Subcutaneous abdominal adipose tissue (tissue), 5 donors: ENCODE data around the gene CD300LG.
A peak's percentile ranks its signal among the peaks of the same experiment; 100 is the strongest.

ENCODE experiments used
- H3K27ac ChIP-seq: one replicate; pipeline ENCODE4 v1.7.0; 2013; ENCODE audit warnings: low read depth, mild to moderate bottlenecking, inconsistent platforms, low read length, moderate library complexity
- H3K27me3 ChIP-seq, 5 donors: one replicate each; pipeline ENCODE4 v1.7.0; 2013; ENCODE audit warnings: low read length in 5 of 5, inconsistent platforms in 1 of 5; ENCODE audit not compliant: control insufficient read depth in 5 of 5, insufficient read depth in 4 of 5
- H3K36me3 ChIP-seq, 5 donors: one replicate each; pipeline ENCODE4 v1.7.0; 2013; ENCODE audit warnings: low read length in 5 of 5; ENCODE audit not compliant: control insufficient read depth in 5 of 5, insufficient read depth in 5 of 5
- H3K4me1 ChIP-seq, 5 donors: one replicate each; pipeline ENCODE4 v1.7.0; 2013; ENCODE audit warnings: low read length in 5 of 5, mild to moderate bottlenecking in 3 of 5, moderate library complexity in 1 of 5; ENCODE audit not compliant: control insufficient read depth in 5 of 5, insufficient read depth in 5 of 5
- H3K4me3 ChIP-seq, 5 donors: one replicate each; pipeline ENCODE4 v1.7.0; 2013; ENCODE audit warnings: low read length in 5 of 5, low read depth in 1 of 5
- H3K9ac ChIP-seq, 5 donors: one replicate each; pipeline ENCODE4 v1.7.0; 2013; ENCODE audit warnings: low read length in 5 of 5, mild to moderate bottlenecking in 4 of 5, moderate library complexity in 3 of 5
- H3K9me3 ChIP-seq, 5 donors: one replicate each; pipeline ENCODE4 v1.7.0; 2013; ENCODE audit warnings: low read length in 5 of 5; ENCODE audit not compliant: control insufficient read depth in 5 of 5
- donor health status: healthy.
- donor health status: healthy.
- donor health status: healthy.
- donor health status: healthy.
- donor health status: healthy.

CD300LG gene

DNA sequence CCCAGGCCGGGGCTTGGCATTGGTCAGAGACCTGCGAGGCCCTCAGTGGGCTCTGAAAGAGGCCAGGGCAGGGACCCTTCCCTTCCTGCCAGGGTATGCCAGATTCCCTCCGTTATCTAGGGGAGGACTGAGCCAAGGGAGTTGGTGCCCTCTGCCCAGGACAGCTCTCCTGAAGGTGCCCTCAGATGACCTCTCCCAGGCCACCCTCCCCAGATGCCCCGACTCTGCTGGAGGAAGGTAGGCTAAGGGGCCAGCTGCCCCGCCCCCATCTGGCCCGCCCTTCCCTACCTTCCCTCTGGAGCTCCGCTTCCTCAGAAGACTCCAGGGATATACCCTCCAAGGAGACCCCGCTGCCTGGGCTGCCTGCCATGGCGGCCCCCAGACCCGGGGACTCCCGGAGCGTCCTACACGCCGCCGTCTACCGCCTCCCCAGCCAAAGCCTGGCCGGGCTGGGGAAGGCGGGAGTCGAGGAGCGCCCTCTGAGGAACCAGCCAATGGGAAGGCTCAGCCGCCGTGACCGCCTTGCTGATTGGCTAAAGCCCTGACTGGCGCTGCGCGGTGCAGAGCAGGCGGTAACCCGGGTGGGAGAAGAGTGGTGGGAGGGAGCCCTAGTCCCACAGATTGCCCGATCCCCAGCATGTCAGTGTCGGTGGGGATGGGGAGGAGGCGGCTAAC lies 53.3 kb downstream of the CD300LG start:
- Histone ChIP-seq H3K27me3 (peaks cover 8 to 35% (median 21%) of the 10 kb centered on the region in 5 donors), H3K4me3 (peak overlapping the region; percentile 61 to 68 (median 65)), H3K36me3 (peaks cover 0 to 2% (median 0%) of the 10 kb centered on the region in 5 donors), H3K27ac (no peak overlapping the region), H3K9ac (peak overlapping the region in 3 of 5 donors; percentile 40 to 58 (median 56)), H3K9me3 (no peaks in the 10 kb centered on the region), H3K4me1 (peaks cover 3 to 15% (median 13%) of the 10 kb centered on the region in 5 donors)

DNA sequence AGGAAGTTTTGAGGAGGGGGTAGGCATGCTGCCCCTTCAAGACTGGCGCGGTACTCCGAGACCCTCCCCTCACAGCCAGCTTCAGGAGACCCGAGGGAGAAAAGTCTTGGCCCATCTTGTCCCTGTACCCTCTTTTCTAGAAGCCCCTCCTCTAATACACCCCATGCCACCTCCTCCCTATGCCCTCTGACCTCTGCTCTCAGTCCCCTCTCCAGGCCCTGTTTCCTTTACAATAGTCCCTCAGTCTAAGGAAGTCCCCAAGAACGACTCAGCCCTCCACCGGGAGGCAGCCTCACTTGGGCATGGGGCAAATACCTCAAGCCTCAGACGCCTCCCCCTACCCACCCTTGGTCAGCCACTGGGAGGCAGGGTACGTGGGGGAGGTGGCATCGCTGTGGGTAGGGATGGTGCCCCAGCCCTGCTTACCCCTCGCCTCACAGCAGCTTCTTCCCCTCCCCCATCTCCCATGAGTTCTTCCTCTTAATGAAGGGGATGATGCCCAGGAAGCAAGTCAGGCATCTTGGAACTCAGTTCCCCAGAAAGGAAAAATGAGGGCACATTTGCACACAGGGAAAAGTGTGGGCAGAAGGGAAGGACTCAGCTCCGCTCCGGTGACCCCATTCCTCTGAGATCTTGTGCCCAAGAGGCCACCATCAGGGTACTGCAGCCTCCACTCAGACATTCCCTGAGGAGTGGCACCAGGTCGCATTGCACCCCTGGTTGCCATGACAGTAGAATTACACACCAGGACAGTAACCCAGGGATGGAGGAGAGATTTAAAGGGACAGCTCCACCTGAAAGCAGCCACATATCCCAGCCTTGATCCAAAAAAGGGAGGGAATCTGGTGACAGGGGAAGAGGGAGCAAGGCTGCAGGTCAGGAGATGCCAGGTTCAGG lies 54.1 kb downstream of the CD300LG start:
- Histone ChIP-seq H3K36me3 (peaks cover 0 to under 1% (median 0%) of the 10 kb centered on the region in 5 donors), H3K4me1 (peaks cover 3 to 21% (median 18%) of the 10 kb centered on the region in 5 donors), H3K4me3 (peak overlapping the region; percentile 61 to 68 (median 65)), H3K27me3 (peaks cover 14 to 41% (median 29%) of the 10 kb centered on the region in 5 donors), H3K9ac (peak overlapping the region in 2 of 5 donors; percentile 56 to 58), H3K27ac (no peak overlapping the region), H3K9me3 (no peaks in the 10 kb centered on the region)

DNA sequence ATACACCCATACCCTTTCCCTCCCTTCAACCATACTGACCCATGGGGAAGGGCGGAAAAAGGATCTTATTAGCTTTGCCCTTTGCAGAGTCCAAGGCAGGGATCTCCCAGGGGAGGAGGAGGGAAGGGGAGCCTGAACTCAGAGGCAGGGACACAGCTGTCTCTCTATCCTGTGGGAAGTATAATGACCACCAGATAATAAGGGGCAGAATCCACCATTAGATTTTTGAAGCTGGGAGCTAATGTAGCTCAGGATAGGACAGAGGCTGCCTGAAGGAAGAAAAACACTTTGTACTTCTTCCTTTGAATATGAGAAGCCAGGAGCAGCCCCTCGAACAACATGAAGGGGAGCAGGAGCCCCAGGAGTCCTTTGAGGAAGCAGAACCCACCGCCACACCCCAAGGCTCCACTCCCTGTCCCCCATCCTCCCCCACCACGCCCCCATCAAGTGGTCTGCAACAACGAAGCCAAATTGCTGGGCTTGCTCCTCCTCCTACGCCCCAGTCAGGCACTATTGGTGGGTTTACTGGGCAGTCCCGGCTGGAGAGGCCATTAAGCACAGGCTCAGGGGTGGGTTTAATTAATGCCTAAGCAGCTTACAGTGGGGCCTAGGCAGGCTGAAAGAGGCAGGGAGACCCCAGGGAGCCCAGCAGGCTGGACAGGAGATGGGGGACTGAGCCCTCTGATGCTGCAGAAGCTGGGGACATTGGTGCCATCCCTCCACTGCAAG lies 55.0 kb downstream of the CD300LG start:
- H3K4me3 ChIP-seq: no peak overlapping the region
- no peak overlapping the region for H3K27ac ChIP-seq
- H3K4me1 ChIP-seq: peaks cover 3 to 28% (median 27%) of the 10 kb centered on the region in 5 donors
- no peak overlapping the region for H3K9ac ChIP-seq
- no peaks in the 10 kb centered on the region for H3K9me3 ChIP-seq
- no peaks in the 10 kb centered on the region for H3K36me3 ChIP-seq
- H3K27me3 ChIP-seq: peaks cover 18 to 47% (median 35%) of the 10 kb centered on the region in 5 donors

DNA sequence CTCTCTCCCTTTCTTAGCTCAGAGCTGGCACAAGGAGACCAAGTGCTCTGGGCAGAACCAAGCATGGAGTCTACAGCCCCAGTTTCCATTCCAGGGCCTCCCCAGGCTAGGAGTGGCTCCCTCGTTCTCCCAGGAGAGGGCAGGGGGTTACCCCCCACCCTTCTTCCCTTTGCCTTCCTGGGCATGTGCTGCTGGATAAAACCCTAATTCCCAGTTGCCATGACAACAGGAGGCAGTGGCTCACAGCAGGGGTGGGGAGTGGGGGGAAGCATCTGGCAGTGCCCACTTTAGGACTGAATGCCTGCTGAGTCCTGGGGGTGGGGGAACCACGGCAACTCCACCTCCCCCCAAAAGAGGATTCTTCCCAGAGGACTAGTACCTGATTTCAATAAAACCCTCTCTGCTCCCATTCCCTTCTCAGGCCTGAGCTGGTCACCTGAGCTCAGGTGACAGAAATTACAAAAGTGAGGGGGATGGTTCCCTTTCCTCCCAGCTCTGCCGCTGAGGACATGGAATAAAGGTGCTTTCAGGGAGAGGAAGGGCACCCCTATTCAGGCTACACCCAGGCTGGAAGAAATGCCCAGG lies 58.5 kb downstream of the CD300LG start:
- Histone ChIP-seq H3K27ac (no peak overlapping the region), H3K9me3 (no peaks in the 10 kb centered on the region), H3K36me3 (no peaks in the 10 kb centered on the region), H3K27me3 (peaks cover 18 to 59% (median 50%) of the 10 kb centered on the region in 5 donors), H3K9ac (no peak overlapping the region), H3K4me3 (no peak overlapping the region), H3K4me1 (peaks cover 3 to 35% (median 33%) of the 10 kb centered on the region in 5 donors)

DNA sequence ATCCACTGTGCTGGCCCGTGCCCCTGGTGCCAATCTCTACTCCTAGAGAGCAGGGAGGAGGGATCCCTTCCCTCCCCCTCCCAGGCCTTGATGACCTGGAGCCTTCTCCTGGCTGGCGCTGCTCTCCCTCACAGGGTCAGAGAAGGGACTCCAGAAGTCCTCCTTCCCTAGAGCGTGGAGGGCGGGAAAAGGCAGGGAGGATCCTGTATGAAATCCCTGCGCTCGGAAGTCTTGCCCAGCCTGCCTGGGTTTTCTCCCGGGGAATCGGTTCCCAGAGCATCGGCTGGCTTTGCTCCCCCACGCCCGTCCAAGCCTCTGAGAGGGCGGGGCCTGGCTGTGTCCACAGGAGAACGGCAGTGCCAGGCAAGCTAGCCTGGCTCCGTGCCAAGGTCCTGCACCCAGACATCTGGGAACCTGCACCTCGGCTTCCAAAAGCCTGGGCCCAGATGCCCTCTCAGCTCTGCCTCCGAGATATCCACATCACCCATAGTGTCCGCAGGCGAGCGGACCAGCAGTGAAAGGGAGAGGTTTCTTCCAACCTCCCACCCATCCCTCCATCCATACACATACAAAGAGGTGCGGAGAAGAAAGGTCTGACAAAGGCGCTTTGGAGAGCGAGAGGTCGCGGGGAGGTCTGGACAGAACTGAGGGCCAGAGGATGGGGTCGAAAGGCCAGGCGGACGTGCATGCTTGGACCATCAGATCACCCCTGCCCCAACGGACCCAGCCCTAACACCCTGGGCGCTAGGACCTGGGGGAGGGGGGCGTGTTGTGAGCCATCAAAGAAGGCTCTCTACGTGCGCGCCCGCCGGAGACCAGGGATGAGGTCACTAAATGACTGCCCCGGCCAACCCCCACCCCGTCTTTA lies 59.2 kb downstream of the CD300LG start:
- Histone ChIP-seq H3K27ac (no peak overlapping the region), H3K9ac (no peak overlapping the region), H3K27me3 (peaks cover 18 to 55% (median 46%) of the 10 kb centered on the region in 5 donors), H3K9me3 (no peaks in the 10 kb centered on the region), H3K4me1 (peaks cover 0 to 28% (median 28%) of the 10 kb centered on the region in 5 donors), H3K4me3 (peak overlapping the region; percentile 52 to 69 (median 68)), H3K36me3 (no peaks in the 10 kb centered on the region)

DNA sequence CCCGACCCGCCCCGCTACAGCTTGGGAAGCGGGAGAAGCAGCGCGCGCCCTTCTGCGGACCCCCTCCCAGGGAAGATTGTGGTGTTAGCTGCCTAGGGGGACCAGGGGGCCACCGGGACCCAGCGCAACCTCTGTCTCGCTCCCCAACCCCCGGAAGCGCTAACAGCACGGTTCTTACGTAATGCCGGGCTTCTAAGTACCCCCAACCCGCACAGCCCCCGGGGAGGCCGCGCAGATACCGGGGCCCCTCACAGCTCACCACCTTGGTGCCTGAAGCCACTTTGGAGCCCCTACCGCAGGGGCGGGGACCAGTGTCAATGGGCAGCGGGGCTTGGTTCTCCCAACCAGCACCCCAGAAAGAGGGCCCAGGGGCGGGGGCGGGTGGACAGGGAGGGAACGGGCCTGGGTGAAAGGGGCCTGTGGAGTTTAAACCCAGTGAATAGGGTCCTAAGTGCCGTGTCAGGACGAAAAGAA lies 60.0 kb downstream of the CD300LG start:
- peak overlapping the region; percentile 37 for H3K27ac ChIP-seq
- peaks cover 0 to 28% (median 28%) of the 10 kb centered on the region in 5 donors for H3K4me1 ChIP-seq
- peak overlapping the region in 4 of 5 donors; percentile 48 to 69 (median 68) for H3K4me3 ChIP-seq
- peak overlapping the region in 4 of 5 donors; percentile 22 to 77 (median 58) for H3K9ac ChIP-seq
- H3K27me3 ChIP-seq: peaks cover 18 to 48% (median 44%) of the 10 kb centered on the region in 5 donors
- H3K36me3 ChIP-seq: no peaks in the 10 kb centered on the region
- H3K9me3 ChIP-seq: no peaks in the 10 kb centered on the region

DNA sequence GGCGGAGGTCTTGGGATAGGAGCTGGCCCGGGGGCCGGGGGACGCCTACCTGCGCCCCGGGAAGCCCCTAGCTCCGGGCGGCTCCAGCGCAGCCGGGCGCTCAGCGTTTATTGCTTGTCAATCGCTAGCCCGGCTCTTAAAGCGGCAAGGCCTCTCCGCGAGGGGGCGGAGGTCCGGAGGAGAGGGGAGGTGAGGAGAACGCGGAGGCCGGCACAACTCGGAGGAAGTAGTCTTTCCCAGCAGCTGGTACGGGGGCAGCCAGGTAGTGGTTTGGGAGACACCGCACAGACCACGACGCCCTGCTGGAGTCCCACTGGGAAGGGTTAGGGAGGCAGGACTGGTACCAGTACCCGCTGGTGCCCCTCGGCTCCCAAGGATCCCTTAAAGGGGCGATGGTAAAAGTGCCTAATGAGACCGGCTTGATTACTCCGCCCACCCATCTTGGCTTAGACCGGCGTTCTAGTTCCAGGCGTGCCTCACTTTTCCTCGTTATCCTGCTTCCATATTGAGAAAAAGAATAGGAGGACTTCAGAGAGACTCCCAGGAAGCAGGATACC lies 60.5 kb downstream of the CD300LG start, which contains the start of gene MPP2:
Gene MPP2, minus strand, starts transcription at position 112 of the 557 bp plus-strand sequence. CDS start 3,076 bp downstream, outside the sequence.
- Histone ChIP-seq H3K9ac (peak within 1 kb of the TSS in 4 of 5 donors; percentile 22 to 77 (median 58)), H3K36me3 (no peaks in the 10 kb centered on the region), H3K27me3 (peaks cover 20 to 49% (median 42%) of the 10 kb centered on the region in 5 donors), H3K4me1 (peaks cover 0 to 28% (median 28%) of the 10 kb centered on the region in 5 donors), H3K27ac (peak within 1 kb of the TSS; percentile 37), H3K4me3 (peak within 1 kb of the TSS; percentile 52 to 69 (median 68)), H3K9me3 (no peaks in the 10 kb centered on the region)

DNA sequence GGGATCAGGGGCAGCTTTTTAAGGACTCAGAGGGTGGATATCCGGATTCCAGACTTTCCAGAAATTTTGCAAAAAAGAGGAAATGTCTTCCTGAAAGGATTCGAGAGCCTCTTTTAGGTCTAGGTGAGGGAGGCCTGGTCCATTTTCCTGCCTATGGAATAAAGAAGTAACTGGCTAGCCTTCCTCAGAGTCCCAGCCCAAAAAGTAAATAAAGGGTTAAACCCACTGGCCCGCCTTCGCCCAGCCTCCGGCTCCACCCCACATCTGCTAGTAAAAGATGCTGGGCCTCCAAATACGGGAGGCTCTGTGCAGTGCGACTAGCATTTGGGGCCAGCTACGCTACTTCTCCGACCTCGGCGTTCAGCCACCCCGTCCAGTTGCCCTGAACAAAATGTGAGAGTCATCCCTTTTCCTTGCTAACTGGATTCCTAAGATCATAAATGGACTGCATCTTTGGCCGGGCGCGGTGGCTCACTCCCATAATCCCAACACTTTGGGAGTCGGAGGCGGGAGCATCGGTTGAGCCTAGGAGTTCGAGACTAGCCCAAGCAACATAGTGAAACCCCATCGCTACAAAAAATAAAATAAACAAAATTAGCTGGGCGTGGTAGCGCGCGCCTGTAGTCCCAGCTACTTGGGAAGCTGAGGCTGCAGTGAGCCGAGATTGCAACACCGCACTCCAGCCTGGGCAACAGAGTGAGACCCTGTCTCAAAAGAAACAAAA lies 61.2 kb downstream of the CD300LG start:
- peaks cover 0 to 28% (median 28%) of the 10 kb centered on the region in 5 donors for H3K4me1 ChIP-seq
- H3K36me3 ChIP-seq: no peaks in the 10 kb centered on the region
- H3K9ac ChIP-seq: peak overlapping the region in 1 of 5 donors; percentile 77
- H3K27ac ChIP-seq: peak overlapping the region; percentile 37
- peaks cover 22 to 54% (median 44%) of the 10 kb centered on the region in 5 donors for H3K27me3 ChIP-seq
- peak overlapping the region; percentile 48 to 69 (median 68) for H3K4me3 ChIP-seq
- H3K9me3 ChIP-seq: no peaks in the 10 kb centered on the region
